GM21717 (cell line): ENCODE results near the gene CD44.

Experiments used
- ATAC-seq: cut with Tn5 transposase; IDR thresholded peaks from one replicate; pipeline ENCODE4 v1.9.1; 2021; ENCODE audit warnings: mild to moderate bottlenecking, moderate library complexity; ENCODE audit not compliant: unreplicated experiment

Gene CD44

GRCh38 chr11:35111161-35112055, 27.6 kb upstream of the CD44 start:
- no peak for ATAC-seq

DNA sequence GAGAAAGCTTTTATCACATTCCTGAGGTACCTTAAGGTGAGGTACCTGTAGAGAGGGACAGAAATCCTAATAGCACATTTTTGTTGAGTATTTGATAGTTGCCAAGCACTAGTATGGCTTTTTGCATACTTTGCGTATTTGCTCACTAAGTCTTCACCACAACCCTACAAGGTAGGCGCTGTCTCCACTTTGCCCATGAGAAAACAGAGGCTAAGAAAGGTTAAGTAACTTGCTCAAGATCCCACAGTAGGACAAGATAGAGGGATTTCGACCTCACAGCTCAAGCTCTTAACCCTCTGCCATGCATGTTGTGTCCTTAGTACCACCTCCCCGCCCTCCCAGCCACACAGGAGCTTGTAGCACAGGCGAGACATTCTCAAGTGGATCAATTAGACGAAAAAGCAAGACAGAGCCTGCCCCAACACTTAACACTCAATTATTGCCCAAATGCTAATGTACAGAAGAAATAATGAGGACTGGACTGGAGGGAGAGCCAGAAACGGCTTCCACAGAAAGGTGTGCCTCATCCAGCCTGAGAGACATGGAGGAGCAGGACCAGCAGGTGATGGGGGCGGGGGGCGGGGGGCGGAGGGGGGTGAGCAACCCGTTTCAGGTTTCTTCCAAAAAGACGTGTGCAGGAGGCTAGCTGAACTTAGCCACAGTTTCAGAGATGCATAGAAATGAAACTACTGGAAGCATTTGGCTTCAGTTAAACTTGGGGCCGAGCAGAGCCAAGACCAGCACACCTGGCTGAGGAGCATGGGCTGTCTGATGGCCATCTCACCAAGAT, 26.7 kb upstream of the CD44 start:
- ATAC-seq, result no peak

DNA sequence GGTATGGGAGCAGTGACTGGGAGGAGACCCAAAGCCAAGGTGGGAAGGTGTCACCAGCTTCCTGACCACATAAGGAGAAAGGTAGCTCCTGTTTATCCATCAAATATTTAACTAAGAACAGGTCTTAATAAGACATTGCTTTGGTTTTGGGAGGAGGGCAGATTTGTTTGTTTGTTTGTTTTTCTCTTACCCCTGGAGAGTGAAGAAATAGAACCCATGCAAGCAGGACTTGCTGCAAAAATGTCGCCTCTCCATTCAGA, 26.2 kb upstream of the CD44 start:
- no peak for ATAC-seq

DNA sequence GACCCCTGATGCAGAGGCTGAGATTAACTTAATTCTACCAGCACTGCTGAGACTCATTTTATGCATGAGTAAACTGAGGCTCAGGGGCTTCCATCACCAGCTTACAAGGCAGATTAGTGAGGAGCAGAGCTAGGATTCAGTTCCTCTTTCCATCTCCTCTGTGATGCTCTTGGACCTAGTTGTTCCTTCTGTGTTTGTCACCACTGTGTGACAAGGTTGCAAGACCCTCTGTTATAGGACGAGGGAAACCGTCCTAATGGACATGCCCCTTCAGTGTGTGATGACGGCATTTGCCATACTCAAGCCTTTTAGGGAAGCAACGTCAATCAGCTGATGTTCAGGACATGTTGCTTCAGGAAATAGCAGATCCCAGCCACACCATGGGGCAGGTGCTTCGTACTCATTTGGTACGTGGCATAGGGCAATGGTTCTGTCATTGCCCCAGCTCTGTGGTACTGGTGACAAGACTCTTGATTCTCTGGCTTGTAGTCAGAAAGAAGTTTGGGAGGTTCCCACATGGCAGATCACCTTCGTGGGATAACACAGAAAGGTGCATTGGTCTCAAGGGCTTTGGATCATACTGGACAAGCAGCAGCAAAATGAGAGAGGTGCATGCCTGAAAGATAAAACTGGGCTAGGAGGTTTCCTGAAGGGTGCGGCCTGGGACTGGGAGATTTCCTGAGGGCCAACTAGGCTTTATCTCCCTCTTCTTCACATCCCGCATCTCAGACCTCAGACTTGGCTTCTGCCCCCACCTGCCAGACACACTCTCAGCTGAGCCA, 23.9 kb upstream of the CD44 start:
- no peak for ATAC-seq

DNA sequence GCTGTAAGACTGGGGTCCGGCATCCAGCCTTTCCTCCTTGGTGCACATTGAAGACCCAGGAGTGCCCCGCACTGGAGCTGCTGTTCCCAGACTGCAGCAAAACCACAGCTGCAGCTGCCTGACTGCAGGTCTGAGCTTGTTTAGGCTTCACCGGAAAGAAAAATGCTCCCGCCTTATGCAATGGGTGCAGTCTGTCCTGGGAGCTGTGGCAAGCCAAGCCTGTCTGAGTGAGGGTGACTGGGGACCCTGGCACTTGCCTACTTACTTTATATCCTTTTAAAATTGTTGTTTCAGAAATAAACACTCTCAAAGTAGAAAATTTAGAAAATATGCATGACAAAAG, 23.3 kb upstream of the CD44 start:
- no peak for ATAC-seq

GRCh38 chr11:35116245-35116644, 22.7 kb upstream of the CD44 start:
- no peak for ATAC-seq

DNA sequence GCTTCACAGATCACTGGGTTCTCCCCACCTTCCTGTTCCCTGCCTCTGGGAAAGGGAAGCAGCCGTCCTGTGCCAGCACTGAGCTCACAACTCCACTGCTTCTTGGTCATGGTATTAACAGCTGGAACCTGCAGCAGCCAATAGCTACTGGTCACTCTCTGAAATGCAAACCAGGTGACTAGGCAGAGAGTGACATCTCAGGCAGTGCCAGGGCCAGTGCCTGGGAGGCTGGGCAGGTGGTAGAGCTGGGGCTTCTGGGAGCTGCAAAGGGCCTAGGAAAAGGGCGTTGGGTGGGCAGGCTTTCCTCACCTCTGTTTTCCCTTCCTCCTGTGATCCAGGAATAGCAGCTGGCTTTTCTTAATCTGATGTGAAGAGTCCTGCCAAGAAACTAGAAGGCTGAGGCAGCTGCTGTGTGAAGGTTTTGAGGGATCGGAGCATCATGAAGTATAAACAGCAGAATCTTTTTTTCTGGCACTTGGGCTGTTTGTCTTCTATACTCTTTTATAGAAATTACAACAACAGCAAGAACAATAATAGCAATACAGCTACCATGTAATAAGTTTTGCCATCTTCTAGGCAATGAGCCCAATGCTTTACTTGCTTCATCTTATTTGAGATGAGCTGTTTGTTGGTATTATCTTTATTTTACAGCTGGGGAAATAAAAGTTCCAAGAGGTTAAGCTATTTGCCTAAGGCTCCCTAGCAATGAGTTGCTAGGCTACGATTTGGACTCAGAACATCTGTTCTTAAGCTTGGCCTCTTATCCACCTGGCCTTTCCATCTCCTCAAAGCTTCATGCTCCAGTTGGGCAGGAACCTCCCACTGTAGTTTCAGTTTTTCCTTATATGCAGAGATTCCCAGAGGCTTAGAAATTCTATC, 22.0 kb upstream of the CD44 start:
- no peak for ATAC-seq

- ATAC-seq, result peak; percentile 76
Observed at GRCh38 chr11:35118906-35119305, 20.1 kb upstream of the CD44 start.

DNA sequence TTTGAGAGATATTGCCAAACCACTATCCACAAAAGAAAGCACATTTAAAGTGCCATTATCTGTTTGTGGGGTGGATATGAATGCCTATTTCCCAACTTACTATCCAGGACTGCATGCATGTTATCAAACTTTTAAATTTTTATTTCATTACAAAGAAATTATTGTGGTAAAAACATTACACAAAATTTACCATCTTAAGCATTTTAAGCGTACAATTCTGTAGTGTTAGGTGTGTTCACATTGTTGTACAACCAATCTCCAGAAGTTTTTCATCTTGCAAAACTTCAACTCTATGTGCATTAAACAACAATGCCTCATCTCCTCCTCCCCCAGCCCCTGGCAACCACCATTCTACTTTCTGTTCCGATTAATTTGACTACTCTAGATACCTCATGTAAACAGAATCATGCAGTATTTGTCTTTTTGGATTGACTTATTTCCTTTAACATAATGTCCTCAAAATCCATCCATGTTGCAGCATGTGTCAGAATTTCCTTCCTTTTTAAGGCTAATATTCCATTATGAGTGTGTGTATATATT, 17.6 kb upstream of the CD44 start:
- ATAC-seq, result no peak

GRCh38 chr11:35122308-35122707, 16.7 kb upstream of the CD44 start:
- ATAC-seq, result no peak

DNA sequence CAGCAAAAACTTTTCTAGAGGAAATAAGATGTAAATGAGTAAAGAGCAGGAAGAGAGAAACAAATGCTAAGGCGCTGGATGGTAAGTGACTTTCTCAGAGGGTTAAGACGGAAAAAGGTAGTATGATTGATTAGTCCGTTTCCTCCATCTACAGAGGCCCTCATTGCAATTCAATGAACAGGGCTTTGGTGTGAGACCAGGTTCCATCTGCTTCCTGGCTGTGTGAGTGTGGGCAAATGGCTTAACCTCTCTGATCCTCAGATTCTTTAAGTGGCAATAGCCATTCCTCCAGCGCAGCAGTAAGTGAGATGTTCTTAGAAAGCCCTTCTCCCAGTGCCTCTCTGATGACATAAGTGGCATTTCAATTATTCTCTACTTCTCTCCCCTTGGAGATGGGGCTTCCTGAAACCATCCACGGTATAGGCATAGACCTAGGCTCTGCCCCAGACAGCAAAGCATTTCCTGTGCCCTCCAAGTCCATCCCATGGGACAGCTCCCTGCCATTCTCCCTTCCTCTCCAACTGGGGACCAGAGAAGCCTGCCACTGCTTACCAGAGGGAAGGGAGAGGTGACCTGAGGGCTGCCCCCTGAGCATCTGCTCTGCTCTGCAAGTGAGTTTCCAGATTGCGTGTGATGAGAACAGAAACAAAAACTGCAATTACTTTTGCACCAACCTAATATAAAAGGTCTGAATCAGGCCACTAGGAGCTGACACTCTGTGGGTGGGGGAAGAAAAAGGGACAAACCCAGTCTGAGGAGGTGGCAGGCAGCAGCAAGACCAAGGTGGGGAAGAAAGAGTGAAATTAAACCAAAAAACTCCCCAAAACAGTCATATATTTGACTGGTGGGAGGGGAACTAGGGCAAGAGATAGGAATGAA, 12.7 kb upstream of the CD44 start:
- ATAC-seq, result peak; percentile 64

- ATAC-seq, result no peak
Observed at GRCh38 chr11:35126879-35127581, 11.9 kb upstream of the CD44 start.

GRCh38 chr11:35127619-35128018, 11.4 kb upstream of the CD44 start:
- ATAC-seq, result no peak

GRCh38 chr11:35131094-35131493, 7.9 kb upstream of the CD44 start:
- ATAC-seq, result no peak

GRCh38 chr11:35131886-35132285, 7.1 kb upstream of the CD44 start:
- no peak for ATAC-seq

DNA sequence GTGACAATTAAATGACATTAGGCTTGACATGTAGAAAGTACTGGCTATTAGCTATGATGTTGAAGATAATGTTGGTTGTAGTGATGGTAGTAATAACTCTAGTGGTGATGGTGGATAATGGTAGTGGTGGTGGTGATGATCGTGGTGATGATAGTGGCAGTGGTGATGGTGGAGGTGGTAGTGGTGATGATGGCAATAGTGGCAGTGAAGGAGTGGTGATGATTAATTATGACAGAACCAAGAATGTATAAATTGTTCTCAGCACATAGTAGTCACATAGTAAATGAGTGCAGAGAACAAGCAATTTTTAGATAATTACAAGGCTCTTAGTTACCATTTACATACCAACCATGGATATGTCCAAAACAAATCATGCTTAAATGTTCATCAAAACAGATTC, 5.3 kb upstream of the CD44 start:
- ATAC-seq, result no peak

- no peak for ATAC-seq
Observed at GRCh38 chr11:35134403-35135148, 4.4 kb upstream of the CD44 start.

GRCh38 chr11:35135222-35135621, 3.7 kb upstream of the CD44 start:
- ATAC-seq, result no peak
